ENCODE data around the gene MCEE. TPM values are rescaled to one million over a fixed set of nuclear protein-coding genes. Genes with fewer than 3 reads are reported as not detected.

MCEE gene
- total RNA-seq, 3 donors from 2014 or later, result 8.4 to 10.6 (median 8.6) TPM

GRCh38 chr2:71078624-71079023, 51.4 kb downstream of the MCEE start:
- ATAC-seq, result no peak
- no peak for DNase-seq
- H3K9me3 Mint-ChIP-seq, result no peaks in the 10 kb centered on the region
- H3K4me1 Mint-ChIP-seq (ENCODE audit: low read depth), result peaks cover 20% of the 10 kb centered on the region
- H3K36me3 Mint-ChIP-seq (ENCODE audit: insufficient read depth), result peaks cover 29% of the 10 kb centered on the region
- no peaks in the 10 kb centered on the region for H3K27me3 Mint-ChIP-seq (ENCODE audit: low read depth)
- no peak overlapping the region for H3K4me3 Mint-ChIP-seq

GRCh38 chr2:71074893-71075395, 55.1 kb downstream of the MCEE start:
- H3K9me3 Mint-ChIP-seq, result no peaks in the 10 kb centered on the region
- H3K27me3 Mint-ChIP-seq (ENCODE audit: low read depth), result no peaks in the 10 kb centered on the region
- no peak for DNase-seq
- H3K4me3 Mint-ChIP-seq, result no peak overlapping the region
- ATAC-seq, result no peak
- peaks cover 45% of the 10 kb centered on the region for H3K4me1 Mint-ChIP-seq (ENCODE audit: low read depth)
- peaks cover 40% of the 10 kb centered on the region for H3K36me3 Mint-ChIP-seq (ENCODE audit: insufficient read depth)

GRCh38 chr2:71073475-71073874, 56.6 kb downstream of the MCEE start:
- no peak for ATAC-seq

GRCh38 chr2:71072492-71072891, 57.5 kb downstream of the MCEE start:
- Mint-ChIP-seq H3K4me3 (no peak overlapping the region), H3K4me1 (ENCODE audit: low read depth) (peaks cover 60% of the 10 kb centered on the region), H3K27me3 (ENCODE audit: low read depth) (no peaks in the 10 kb centered on the region), H3K36me3 (ENCODE audit: insufficient read depth) (peaks cover 31% of the 10 kb centered on the region), H3K9me3 (no peaks in the 10 kb centered on the region)
- DNase-seq (no peak), ATAC-seq (no peak)

More at GRCh38 chr2:71073475-71073874, 56.6 kb downstream of the MCEE start:
- Mint-ChIP-seq H3K4me1 (ENCODE audit: low read depth) (peaks cover 55% of the 10 kb centered on the region), H3K27me3 (ENCODE audit: low read depth) (no peaks in the 10 kb centered on the region), H3K9me3 (no peaks in the 10 kb centered on the region), H3K4me3 (peak overlapping the region; percentile 27), H3K36me3 (ENCODE audit: insufficient read depth) (peaks cover 35% of the 10 kb centered on the region)
- DNase-seq, result no peak

- Mint-ChIP-seq H3K4me1 (ENCODE audit: low read depth) (peaks cover 64% of the 10 kb centered on the region), H3K36me3 (ENCODE audit: insufficient read depth) (peaks cover 25% of the 10 kb centered on the region), H3K9me3 (no peaks in the 10 kb centered on the region), H3K4me3 (peak overlapping the region; percentile 82), H3K27me3 (ENCODE audit: low read depth) (no peaks in the 10 kb centered on the region)
- peak; percentile 46 for DNase-seq
- ATAC-seq, result peak; percentile 32 to 41
These were observed 58.2 kb downstream of the MCEE start for GRCh38 chr2:71071681-71072398.

DNA sequence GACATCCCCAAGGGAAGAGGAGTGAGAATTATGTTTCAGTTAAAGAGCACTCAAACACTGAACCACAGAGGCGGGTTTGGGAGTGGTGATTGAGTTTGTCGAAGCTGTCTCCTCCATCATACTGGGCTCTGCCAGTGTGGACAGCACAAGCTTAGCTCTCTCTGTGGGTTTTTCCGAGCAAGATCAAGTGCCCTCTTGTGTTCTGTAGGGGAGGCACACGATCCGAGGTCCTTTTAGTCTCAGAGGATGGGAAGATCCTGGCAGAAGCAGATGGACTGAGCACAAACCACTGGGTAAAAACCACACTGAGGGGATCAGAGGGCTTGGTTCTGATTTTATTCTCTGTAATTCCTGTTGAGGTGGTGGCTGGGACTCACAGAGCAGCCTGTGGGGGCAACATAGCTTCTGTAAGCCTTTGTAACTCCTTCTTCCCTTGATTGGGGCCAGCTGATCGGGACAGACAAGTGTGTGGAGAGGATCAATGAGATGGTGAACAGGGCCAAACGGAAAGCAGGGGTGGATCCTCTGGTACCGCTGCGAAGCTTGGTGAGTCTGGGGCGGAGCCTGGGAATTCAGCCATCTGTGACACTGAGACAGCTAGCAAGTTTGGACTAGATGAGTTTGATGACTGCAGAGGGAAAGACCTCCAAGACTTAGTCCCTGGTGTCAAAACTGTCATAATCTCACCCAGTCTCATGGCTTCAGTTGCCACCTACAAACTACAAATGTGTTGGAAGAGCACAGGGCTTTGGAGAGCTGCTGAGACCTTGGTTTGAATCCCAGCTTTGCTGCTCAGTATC, 59.5 kb downstream of the MCEE start:
- H3K9me3 Mint-ChIP-seq, result no peaks in the 10 kb centered on the region
- H3K27me3 Mint-ChIP-seq (ENCODE audit: low read depth), result no peaks in the 10 kb centered on the region
- H3K36me3 Mint-ChIP-seq (ENCODE audit: insufficient read depth), result peaks cover 23% of the 10 kb centered on the region
- H3K4me3 Mint-ChIP-seq, result peak overlapping the region; percentile 91
- no peak for DNase-seq
- H3K4me1 Mint-ChIP-seq (ENCODE audit: low read depth), result peaks cover 66% of the 10 kb centered on the region
- ATAC-seq, result no peak

DNA sequence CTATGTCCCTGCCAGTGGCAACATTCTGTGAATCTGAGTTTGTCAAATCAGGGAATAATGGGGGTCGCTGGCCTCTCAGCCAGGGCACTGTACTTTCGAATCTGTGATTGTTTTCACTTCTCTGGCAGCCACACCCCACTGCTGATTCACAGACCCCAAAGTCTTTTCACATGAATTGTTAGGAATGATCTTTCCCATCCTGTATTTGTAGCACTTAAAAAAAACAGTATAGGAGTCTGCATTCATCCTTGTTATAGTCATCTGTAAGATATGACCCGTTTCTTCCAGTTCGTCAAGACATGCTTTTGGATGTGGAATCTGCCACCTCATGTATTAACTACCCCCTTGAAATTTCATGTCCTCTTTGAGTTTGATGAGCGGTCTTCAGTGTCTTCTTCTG, 60.7 kb downstream of the MCEE start:
- peaks cover 20% of the 10 kb centered on the region for H3K36me3 Mint-ChIP-seq (ENCODE audit: insufficient read depth)
- no peaks in the 10 kb centered on the region for H3K27me3 Mint-ChIP-seq (ENCODE audit: low read depth)
- DNase-seq (no peak), ATAC-seq (no peak)
- H3K4me3 Mint-ChIP-seq, result peak overlapping the region; percentile 91
- no peaks in the 10 kb centered on the region for H3K9me3 Mint-ChIP-seq
- H3K4me1 Mint-ChIP-seq (ENCODE audit: low read depth), result peaks cover 64% of the 10 kb centered on the region

GRCh38 chr2:71068218-71069035, 61.6 kb downstream of the MCEE start, which contains the start of gene NAGK:
Gene NAGK, plus strand, starts transcription at chr2:71068648. Its CDS starts 36 bp downstream, at chr2:71068684.
- no peaks in the 10 kb centered on the region for H3K27me3 Mint-ChIP-seq (ENCODE audit: low read depth)
- DNase-seq (peak; percentile 96), ATAC-seq (peak; percentile 84)
- H3K4me1 Mint-ChIP-seq (ENCODE audit: low read depth), result peaks cover 54% of the 10 kb centered on the region
- H3K36me3 Mint-ChIP-seq (ENCODE audit: insufficient read depth), result peaks cover 10% of the 10 kb centered on the region
- no peaks in the 10 kb centered on the region for H3K9me3 Mint-ChIP-seq
- peak within 1 kb of the TSS; percentile 91 for H3K4me3 Mint-ChIP-seq

- H3K4me1 Mint-ChIP-seq (ENCODE audit: low read depth), result peaks cover 48% of the 10 kb centered on the region
- H3K27me3 Mint-ChIP-seq (ENCODE audit: low read depth), result no peaks in the 10 kb centered on the region
- DNase-seq (no peak), ATAC-seq (no peak)
- H3K36me3 Mint-ChIP-seq (ENCODE audit: insufficient read depth), result peaks cover 6% of the 10 kb centered on the region
- H3K4me3 Mint-ChIP-seq, result peak overlapping the region; percentile 91
- no peaks in the 10 kb centered on the region for H3K9me3 Mint-ChIP-seq
These were observed 62.3 kb downstream of the MCEE start for GRCh38 chr2:71067567-71068217.

- Mint-ChIP-seq H3K27me3 (ENCODE audit: low read depth) (no peaks in the 10 kb centered on the region), H3K36me3 (ENCODE audit: insufficient read depth) (peaks cover 5% of the 10 kb centered on the region), H3K9me3 (no peaks in the 10 kb centered on the region), H3K4me3 (no peak overlapping the region), H3K4me1 (ENCODE audit: low read depth) (peaks cover 40% of the 10 kb centered on the region)
- DNase-seq (no peak), ATAC-seq (no peak)
These were observed 63.2 kb downstream of the MCEE start for GRCh38 chr2:71066856-71067255.

GRCh38 chr2:71064754-71065621, 65.0 kb downstream of the MCEE start:
- Mint-ChIP-seq H3K4me1 (ENCODE audit: low read depth) (peaks cover 21% of the 10 kb centered on the region), H3K9me3 (no peaks in the 10 kb centered on the region), H3K27me3 (ENCODE audit: low read depth) (peaks cover 8% of the 10 kb centered on the region), H3K4me3 (no peak overlapping the region), H3K36me3 (ENCODE audit: insufficient read depth) (peaks cover 1% of the 10 kb centered on the region)
- ATAC-seq, result no peak
- DNase-seq, result no peak

DNA sequence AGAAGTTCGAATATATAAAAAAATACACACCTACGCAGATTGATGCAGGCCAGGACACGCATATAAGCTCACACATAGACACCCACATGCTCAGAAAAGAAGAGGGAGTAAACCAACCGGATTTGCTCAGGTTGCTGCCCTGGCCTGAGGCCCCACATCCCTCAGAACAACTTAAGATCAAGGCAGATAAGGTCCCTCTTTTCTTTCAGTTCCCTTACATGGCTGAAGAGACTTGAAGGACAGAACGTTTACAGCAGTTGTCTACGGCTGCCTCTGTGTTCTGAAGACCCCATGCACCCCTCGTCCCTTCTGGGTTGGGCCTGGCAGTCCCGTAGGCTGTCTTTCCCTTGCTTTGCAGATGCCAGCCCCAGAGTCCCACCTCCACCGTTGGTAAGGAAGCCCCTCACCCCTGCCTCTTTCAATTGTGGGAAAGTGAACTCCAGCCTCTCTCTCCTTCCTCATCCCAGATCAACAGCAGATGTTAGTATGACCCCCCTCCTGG, 65.9 kb downstream of the MCEE start:
- ATAC-seq, result no peak
- Mint-ChIP-seq H3K36me3 (ENCODE audit: insufficient read depth) (no peaks in the 10 kb centered on the region), H3K4me1 (ENCODE audit: low read depth) (peaks cover 13% of the 10 kb centered on the region), H3K4me3 (no peak overlapping the region), H3K9me3 (no peaks in the 10 kb centered on the region), H3K27me3 (ENCODE audit: low read depth) (peaks cover 8% of the 10 kb centered on the region)
- DNase-seq, result no peak

- H3K4me3 Mint-ChIP-seq, result no peak overlapping the region
- DNase-seq, result no peak
- ATAC-seq, result no peak
- no peaks in the 10 kb centered on the region for H3K36me3 Mint-ChIP-seq (ENCODE audit: insufficient read depth)
- peaks cover 8% of the 10 kb centered on the region for H3K27me3 Mint-ChIP-seq (ENCODE audit: low read depth)
- peaks cover 11% of the 10 kb centered on the region for H3K4me1 Mint-ChIP-seq (ENCODE audit: low read depth)
- H3K9me3 Mint-ChIP-seq, result no peaks in the 10 kb centered on the region
These were observed 66.8 kb downstream of the MCEE start for GRCh38 chr2:71063216-71063615.

All from activated T-cell treated with anti-CD3 and anti-CD28 coated beads, Interleukin-2, amount 50 U/mL, for 4 hours (primary cell).